Esophagus squamous epithelium (tissue), 5 donors: ENCODE data around the gene MX2. TPM values are rescaled to one million over a fixed set of nuclear protein-coding genes. Genes with fewer than 3 reads are reported as not detected.
"Not testable (repeated sequence)": the region's sequence is repeated elsewhere in the genome, so short reads cannot be mapped to it uniquely, and the experiment has no call there.

Experiments used
- DNase-seq: peaks from one replicate; lab custom pipeline; 2025; lab: John Stamatoyannopoulos, UW
- H3K27ac ChIP-seq, 4 donors: fragments of 200-600 bp; sonication (generic); one replicate each; pipeline ENCODE4 v1.5.1; 2016 to 2019; ENCODE audit warnings: mild to moderate bottlenecking in 1 of 4
- H3K27me3 ChIP-seq, 4 donors: fragments of 200-600 bp; sonication (generic); 1 replicate in 3 of 4; 2 replicates in 1 of 4; pipeline versions ENCODE4 v1.5.1 to v1.6.0; 2017 to 2021; ENCODE audit warnings: antibody characterized with exemption in 1 of 4
- H3K36me3 ChIP-seq, 3 donors: fragments of 200-600 bp; sonication (generic); one replicate each; pipeline ENCODE4 v1.5.1; 2016 to 2019
- H3K4me1 ChIP-seq, 3 donors: fragments of 200-600 bp; sonication (generic); one replicate each; pipeline ENCODE4 v1.5.1; 2017 to 2019
- H3K4me3 ChIP-seq, 4 donors: fragments of 200-600 bp; sonication (generic); 1 replicate in 3 of 4; 2 replicates in 1 of 4; pipeline ENCODE4 v1.5.1; 2016 to 2019; ENCODE audit warnings: mild to moderate bottlenecking in 2 of 4, moderate library complexity in 1 of 4
- H3K9me3 ChIP-seq, 3 donors: fragments of 200-600 bp; sonication (generic); one replicate each; pipeline ENCODE4 v1.5.1; 2016 to 2019
- POLR2A ChIP-seq, 4 donors: fragments of 450-650 bp; IDR thresholded peaks; one replicate each; pipeline ENCODE4 v1.6.1; 2017; ENCODE audit warnings: antibody characterized with exemption in 4 of 4, mild to moderate bottlenecking in 4 of 4, moderate library complexity in 3 of 4
- WGBS, 2 donors: methylation state at CpG; one replicate each; pipeline ENCODE4 v1.1.5; 2018; 5-methylcytosine and 5-hydroxymethylcytosine counted together
- intact Hi-C: fragments of 100-400 bp; cut with DNase I; formaldehyde crosslinking; loops from one replicate; pipeline ENCODE4 v1.15.0; 2022
- total RNA-seq, 4 donors: library from RNA; depleted of rRNA; stranded (reverse); fragments of >200 nt; gene quantifications; one replicate each; pipeline ENCODE4 v1.1.0, GENCODE V29; 2016
- TF ChIP-seq, protein P1 (sequence below), 6 experiments: fragments of 450-650 bp in 4 of 6; fragments of 200-600 bp in 2 of 6; sonication (generic) in 2 of 6; IDR thresholded peaks; one replicate each; pipeline ENCODE4 v1.5.1; 2016 to 2019; ENCODE audit warnings: antibody characterized with exemption in 6 of 6, mild to moderate bottlenecking in 4 of 6, moderate library complexity in 4 of 6
- donor health status: DM: yes; HTN: yes; CAD: no.

Gene MX2
- total RNA-seq, 4 donors from 2014 or later = 4.3 to 23.5 (median 8.5) TPM

DNA sequence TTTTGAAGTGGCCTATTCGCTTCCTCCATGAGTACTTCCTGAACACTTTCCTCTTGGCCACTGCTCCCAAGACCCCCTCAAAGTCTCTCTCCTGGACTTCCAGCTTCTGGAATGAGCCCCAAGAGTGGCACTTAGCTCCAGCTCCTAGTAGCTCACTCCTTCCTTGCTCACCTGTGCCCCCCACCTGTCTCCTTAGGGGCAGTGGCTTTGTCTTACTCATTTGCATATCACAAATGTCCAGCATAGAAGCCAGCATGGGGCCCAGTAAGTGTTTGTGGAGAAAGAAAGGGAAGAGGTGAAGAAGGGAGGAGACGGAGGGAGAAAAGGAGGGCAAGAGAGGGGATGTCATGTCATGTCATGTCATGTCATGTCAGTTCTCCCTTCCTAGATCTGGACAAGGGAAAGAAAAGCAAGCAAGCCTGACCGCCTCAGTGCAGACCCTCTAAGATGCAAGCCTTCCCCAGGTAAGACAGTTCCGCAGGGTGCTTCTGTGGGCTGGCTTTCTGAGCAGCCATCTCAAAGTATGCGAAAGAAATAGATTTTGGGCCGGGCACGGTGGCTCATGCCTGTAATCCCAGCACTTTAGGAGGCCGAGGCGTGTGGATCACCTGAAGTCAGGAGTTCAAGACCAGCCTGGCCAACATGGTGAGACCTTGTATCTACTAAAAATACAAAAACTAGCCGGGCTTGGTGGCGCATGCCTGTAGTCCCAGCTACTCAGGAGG lies 57.3 kb downstream of the MX2 start:
- Histone ChIP-seq H3K36me3 (no peaks in the 10 kb centered on the region), H3K4me1 (peaks cover 3 to 40% (median 20%) of the 10 kb centered on the region in 3 donors), H3K27me3 (no peaks in the 10 kb centered on the region), H3K27ac (peak overlapping the region; percentile 52 to 94 (median 92)), H3K9me3 (no peaks in the 10 kb centered on the region), H3K4me3 (no peak overlapping the region)
- intact Hi-C loops = no loop called here
- WGBS, 2 donors = 89 to 92% methylated on average over 9 of the region's 11 CpGs
- no peak for DNase-seq
- no peak for TF ChIP-seq POLR2A (IDR thresholded peaks at IDR 0.05)
- TF ChIP-seq, protein P1, sequence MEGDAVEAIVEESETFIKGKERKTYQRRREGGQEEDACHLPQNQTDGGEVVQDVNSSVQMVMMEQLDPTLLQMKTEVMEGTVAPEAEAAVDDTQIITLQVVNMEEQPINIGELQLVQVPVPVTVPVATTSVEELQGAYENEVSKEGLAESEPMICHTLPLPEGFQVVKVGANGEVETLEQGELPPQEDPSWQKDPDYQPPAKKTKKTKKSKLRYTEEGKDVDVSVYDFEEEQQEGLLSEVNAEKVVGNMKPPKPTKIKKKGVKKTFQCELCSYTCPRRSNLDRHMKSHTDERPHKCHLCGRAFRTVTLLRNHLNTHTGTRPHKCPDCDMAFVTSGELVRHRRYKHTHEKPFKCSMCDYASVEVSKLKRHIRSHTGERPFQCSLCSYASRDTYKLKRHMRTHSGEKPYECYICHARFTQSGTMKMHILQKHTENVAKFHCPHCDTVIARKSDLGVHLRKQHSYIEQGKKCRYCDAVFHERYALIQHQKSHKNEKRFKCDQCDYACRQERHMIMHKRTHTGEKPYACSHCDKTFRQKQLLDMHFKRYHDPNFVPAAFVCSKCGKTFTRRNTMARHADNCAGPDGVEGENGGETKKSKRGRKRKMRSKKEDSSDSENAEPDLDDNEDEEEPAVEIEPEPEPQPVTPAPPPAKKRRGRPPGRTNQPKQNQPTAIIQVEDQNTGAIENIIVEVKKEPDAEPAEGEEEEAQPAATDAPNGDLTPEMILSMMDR (IDR thresholded peaks at IDR 0.05) = no peak

DNA sequence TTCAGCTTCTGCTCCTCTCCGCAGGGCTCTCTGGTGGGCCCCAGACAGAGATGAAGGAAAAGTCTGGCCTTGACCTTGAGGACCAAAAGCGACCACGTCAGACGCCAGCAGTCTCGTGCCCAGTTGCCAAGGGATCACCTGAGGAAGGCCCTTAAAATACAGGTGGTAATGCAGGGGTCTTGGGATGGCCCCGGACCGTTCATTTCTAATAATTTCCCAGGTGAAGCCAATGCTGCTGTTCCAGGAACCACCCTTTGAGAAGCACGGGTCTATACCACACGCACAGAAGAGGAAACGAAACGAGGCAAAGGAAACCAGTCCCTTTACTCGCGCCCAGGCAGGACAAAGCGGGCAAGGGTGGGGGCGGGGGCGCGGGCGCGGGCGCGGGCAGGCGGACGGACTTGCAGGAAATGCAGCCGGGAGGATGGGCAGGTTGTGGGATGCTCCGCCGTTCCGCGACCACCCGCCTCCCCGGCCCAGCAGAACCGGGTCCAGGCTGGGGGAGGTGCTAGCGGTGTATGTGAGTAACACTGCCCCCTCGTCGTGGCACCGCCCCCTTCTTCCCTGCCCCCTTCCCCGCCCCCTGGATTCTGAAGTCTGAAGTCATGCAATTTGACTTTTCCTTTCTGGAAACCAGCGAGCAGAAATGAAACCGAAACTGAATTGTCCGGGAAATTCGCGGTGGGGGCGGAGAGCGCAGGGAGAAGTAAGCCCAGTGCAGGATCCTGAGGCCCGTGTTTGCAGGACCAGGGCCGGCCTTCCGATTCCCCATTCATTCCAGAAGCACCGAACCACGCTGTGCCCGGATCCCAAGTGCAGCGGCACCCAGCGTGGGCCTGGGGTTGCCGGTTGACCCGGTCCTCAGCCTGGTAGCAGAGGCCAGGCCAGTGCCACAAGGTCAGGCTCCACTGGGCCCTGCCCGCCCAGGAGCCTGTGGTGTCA lies 58.4 kb downstream of the MX2 start:
- TF ChIP-seq, protein P1 (IDR thresholded peaks at IDR 0.05) = no peak
- TF ChIP-seq POLR2A (IDR thresholded peaks at IDR 0.05) = peak in 1 of 4 donors; percentile 36
- intact Hi-C loops = no loop called here
- H3K36me3 ChIP-seq = no peaks in the 10 kb centered on the region
- H3K27me3 ChIP-seq = no peaks in the 10 kb centered on the region
- H3K4me3 ChIP-seq = peak overlapping the region; percentile 47 to 73 (median 62)
- H3K9me3 ChIP-seq = no peaks in the 10 kb centered on the region
- H3K4me1 ChIP-seq = peaks cover 3 to 41% (median 20%) of the 10 kb centered on the region in 3 donors
- DNase-seq = no peak
- WGBS, 2 donors = 10 to 15% methylated on average over 8 to 17 of the region's 54 CpGs
- peak overlapping the region; percentile 91 to 96 (median 94) for H3K27ac ChIP-seq

DNA sequence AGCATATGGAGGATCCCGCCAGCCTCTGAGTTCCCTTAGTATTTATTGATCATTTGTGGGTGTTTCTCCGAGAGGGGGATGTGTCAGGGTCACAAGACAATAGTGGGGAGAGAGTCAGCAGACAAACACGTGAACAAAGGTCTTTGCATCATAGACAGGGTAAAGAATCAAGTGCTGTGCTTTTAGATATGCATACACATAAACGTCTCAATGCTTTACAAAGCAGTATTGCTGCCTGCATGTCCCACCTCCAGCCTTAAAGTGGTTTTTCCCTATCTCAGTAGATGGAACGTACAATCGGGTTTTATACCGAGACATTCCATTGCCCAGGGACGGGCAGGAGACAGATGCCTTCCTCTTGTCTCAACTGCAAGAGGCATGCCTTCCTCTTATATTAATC lies 59.2 kb downstream of the MX2 start:
- H3K27me3 ChIP-seq, H3K9me3 ChIP-seq, H3K36me3 ChIP-seq, DNase-seq, intact Hi-C loops: not testable (repeated sequence)
- WGBS, 2 donors = 31 to 53% methylated on average over 6 to 8 of the region's 8 CpGs
- H3K27ac ChIP-seq = peak overlapping the region; percentile 91 to 96 (median 94)
- peak overlapping the region; percentile 47 to 73 (median 62) for H3K4me3 ChIP-seq
- peaks cover 3 to 48% (median 25%) of the 10 kb centered on the region in 3 donors for H3K4me1 ChIP-seq

DNA sequence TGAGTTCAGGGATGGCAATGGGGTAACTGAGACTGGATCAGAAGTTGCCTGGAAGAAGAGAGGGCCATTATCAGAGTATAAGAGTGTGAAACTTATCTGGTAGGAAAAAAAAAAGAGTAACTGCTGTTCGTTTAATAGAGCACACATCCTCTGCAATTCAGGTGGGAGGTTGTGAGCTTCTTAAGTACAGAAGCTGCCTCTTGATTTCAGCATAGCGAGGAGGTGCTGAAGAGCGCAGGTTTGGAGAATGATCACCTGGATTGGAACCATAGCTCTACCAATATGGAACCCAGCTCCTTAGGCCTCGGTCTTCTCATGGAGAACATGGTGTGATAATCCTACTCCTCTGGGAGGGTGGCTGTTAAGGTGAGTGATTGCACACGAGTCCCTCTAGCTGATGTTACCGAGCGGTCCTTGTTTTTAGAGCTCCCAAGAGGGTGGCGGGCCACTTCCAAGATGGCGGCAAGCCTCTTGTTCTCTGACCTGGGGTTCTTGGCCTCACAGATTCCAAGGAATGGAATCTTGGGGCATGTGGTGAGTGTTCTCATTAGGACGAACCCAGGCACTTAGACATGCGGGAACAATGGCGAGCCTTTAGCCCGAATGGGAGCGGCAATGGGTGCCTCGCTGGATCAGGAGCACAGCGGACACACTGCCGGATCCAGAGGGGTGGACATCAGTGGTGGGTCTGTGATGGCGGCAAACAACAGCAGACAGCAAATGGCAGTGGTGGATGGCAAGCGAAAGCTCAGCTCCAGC lies 60.9 kb downstream of the MX2 start:
- Histone ChIP-seq H3K36me3 (peaks cover 0 to 3% (median 0%) of the 10 kb centered on the region in 3 donors), H3K4me3 (no peak overlapping the region), H3K4me1 (peaks cover 3 to 61% (median 33%) of the 10 kb centered on the region in 3 donors), H3K27me3 (no peaks in the 10 kb centered on the region), H3K27ac (peak overlapping the region in 2 of 4 donors; percentile 32 to 94), H3K9me3 (no peaks in the 10 kb centered on the region)
- intact Hi-C loops = no loop called here
- DNase-seq = no peak
- WGBS, 2 donors = 92 to 98% methylated on average over 12 to 16 of the region's 19 CpGs
- TF ChIP-seq POLR2A (IDR thresholded peaks at IDR 0.05) = no peak
- TF ChIP-seq, protein P1 (IDR thresholded peaks at IDR 0.05) = no peak

DNA sequence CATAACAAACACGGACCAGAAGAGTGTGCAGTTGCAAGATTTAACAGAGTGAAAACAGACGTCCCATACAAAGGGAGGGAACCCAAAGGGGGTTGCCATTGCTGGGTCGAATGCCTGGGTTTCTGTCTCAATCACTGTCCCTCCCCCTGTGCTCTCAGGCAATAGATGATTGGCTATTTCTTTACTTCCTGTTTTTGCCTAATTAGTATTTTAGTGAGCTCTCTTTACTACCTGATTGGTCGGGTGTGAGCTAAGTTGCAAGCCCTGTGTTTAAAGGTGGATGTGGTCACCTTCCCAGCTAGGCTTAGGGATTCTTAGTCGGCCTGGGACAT lies 61.4 kb downstream of the MX2 start:
- peaks cover 3 to 62% (median 29%) of the 10 kb centered on the region in 3 donors for H3K4me1 ChIP-seq
- intact Hi-C loops, H3K4me3 ChIP-seq, H3K36me3 ChIP-seq, H3K9me3 ChIP-seq, H3K27ac ChIP-seq, DNase-seq, H3K27me3 ChIP-seq: not testable (repeated sequence)
- WGBS, 2 donors = 79 to 81% methylated on average over 5 of the region's 5 CpGs
